ENCODE results near the gene PLXDC2.

GRCh38 chr10:20087353-20087752 is 271.1 kb downstream of the PLXDC2 start:
- TF ChIP-seq, protein P1, sequence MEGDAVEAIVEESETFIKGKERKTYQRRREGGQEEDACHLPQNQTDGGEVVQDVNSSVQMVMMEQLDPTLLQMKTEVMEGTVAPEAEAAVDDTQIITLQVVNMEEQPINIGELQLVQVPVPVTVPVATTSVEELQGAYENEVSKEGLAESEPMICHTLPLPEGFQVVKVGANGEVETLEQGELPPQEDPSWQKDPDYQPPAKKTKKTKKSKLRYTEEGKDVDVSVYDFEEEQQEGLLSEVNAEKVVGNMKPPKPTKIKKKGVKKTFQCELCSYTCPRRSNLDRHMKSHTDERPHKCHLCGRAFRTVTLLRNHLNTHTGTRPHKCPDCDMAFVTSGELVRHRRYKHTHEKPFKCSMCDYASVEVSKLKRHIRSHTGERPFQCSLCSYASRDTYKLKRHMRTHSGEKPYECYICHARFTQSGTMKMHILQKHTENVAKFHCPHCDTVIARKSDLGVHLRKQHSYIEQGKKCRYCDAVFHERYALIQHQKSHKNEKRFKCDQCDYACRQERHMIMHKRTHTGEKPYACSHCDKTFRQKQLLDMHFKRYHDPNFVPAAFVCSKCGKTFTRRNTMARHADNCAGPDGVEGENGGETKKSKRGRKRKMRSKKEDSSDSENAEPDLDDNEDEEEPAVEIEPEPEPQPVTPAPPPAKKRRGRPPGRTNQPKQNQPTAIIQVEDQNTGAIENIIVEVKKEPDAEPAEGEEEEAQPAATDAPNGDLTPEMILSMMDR (IDR thresholded peaks at IDR 0.05): no peak
- TF ChIP-seq POLR2A (IDR thresholded peaks at IDR 0.05): no peak
